Stimulated activated CD8-positive, alpha-beta memory T cell treated with anti-CD3 and anti-CD28 coated beads, Interleukin-15, amount 100 ng/mL, for 48 hours (primary cell): Measurements from ENCODE around the gene CLCN4.

Experiments
- DNase-seq, 2 donors: peaks; one replicate each; pipeline ENCODE4 v3.0.0-alpha.2; 2020; ENCODE audit warnings: low read depth in 2 of 2

CLCN4 gene

DNA sequence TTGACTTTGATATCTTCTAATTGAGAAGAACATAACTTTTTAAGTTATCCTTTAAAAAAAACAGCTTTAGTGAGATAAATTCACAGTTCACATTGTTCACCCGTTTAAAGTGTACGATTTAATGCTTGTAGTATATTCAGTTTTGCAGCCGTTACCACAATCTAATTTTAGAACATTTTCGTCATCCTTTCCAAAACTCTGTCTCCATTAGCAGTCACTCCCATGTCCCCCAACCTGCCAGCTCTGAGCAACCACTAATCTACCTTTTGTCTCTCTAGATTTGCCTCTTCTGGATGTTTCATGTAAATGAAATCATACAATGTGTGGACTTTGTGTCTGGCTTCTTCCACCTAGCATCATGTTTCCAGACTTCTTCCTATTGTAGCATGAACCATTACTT lies 38.6 kb downstream of the CLCN4 start:
- no peak for DNase-seq

- no peak for DNase-seq
These were observed 39.2 kb downstream of the CLCN4 start for GRCh38 chrX:10195947-10196346.

GRCh38 chrX:10197279-10198210 lies 40.8 kb downstream of the CLCN4 start:
- no peak for DNase-seq

GRCh38 chrX:10198254-10198653 lies 41.5 kb downstream of the CLCN4 start:
- DNase-seq = no peak

DNA sequence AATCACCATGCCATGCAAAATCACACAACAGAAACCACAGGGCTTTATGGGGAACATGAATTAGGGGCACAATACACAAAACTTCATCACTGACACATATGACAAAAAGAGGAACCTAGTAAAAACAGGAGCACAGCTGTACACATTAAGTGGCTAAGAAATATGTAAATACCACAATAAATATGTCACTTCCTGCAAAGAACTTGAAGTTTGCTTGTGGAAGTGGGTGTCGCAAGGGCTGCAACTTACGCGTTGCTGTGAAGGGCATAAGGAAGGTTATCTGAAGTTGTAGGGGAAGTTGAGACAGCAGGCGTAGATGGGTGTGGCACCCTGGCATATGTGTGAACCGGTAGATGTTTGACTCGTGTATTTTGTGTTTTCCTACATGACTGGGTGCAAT lies 42.4 kb downstream of the CLCN4 start:
- no peak for DNase-seq

GRCh38 chrX:10203617-10204016 lies 46.8 kb downstream of the CLCN4 start:
- no peak for DNase-seq

- DNase-seq = no peak
These were observed 49.5 kb downstream of the CLCN4 start for GRCh38 chrX:10206317-10206716.

DNA sequence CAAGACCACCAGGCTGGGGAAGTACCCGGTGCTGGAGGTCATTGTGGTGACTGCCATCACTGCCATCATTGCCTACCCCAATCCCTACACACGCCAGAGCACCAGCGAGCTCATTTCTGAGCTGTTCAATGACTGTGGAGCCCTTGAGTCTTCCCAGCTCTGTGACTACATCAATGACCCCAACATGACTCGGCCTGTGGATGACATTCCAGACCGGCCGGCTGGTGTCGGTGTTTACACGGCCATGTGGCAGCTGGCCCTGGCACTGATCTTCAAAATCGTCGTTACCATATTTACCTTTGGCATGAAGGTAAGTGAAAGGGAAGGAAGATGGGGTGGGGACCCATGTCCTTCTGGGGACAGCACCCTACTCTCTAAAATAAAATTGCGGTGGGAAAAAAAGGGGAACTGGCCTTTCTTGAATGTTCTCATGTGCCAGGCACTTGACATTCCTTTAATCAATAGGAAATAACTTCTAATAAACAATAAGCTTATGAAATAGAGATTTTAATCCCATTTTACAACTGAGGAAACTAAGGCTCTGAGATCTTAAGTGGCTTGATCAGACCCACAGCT lies 51.6 kb downstream of the CLCN4 start:
- DNase-seq = no peak

- no peak for DNase-seq
These were observed 52.2 kb downstream of the CLCN4 start for GRCh38 chrX:10208953-10209352.

DNA sequence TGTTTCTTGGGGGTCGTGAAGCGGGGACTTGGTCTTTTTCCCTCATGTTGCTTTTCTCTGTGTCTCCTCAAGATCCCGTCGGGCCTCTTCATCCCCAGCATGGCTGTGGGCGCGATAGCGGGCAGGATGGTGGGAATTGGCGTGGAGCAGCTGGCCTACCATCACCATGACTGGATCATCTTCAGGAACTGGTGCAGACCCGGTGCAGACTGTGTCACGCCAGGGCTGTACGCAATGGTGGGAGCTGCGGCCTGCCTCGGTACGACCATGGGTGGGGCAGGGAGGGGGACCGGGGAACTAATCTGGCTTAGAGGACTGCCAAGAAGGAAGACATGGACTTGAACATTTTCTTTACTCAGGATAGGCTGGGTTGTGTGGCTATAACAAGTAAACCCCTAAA lies 55.6 kb downstream of the CLCN4 start:
- no peak for DNase-seq

DNA sequence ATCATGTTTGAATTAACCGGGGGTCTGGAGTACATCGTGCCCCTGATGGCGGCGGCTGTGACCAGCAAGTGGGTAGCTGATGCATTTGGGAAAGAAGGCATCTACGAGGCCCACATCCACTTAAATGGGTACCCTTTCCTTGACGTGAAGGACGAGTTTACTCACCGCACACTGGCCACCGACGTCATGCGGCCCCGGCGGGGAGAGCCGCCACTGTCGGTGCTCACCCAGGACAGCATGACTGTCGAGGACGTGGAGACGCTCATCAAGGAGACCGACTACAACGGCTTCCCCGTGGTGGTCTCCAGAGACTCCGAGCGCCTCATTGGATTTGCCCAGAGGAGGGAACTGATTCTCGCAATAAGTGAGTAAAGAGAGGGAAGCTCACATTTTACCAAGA lies 56.9 kb downstream of the CLCN4 start:
- DNase-seq = no peak

DNA sequence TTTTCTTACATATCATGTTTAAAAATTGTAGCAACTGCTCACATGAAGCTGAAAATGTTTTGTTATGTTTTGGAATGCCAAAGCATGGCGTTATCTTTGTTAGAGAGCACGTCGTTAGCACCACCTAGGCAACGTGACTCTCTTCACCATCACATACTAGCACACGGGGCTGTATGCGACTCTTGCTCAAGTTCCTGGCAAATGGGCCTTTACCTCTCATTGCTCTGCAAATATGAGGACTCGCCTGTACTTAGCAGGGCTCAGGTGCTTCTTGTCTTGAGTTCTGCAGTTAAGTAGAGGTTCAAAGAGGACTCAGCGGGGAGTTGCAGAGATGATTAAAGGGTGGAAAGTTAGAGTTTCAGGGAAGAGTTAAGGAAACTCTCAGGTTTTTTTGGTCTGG lies 59.4 kb downstream of the CLCN4 start:
- no peak for DNase-seq

GRCh38 chrX:10217198-10217597 lies 60.4 kb downstream of the CLCN4 start:
- no peak for DNase-seq

- no peak for DNase-seq
These were observed 64.9 kb downstream of the CLCN4 start for GRCh38 chrX:10221651-10222050.

- DNase-seq = no peak
These were observed 66.5 kb downstream of the CLCN4 start for GRCh38 chrX:10223276-10223675.

- DNase-seq = no peak
These were observed 67.0 kb downstream of the CLCN4 start for GRCh38 chrX:10223781-10224180.

DNA sequence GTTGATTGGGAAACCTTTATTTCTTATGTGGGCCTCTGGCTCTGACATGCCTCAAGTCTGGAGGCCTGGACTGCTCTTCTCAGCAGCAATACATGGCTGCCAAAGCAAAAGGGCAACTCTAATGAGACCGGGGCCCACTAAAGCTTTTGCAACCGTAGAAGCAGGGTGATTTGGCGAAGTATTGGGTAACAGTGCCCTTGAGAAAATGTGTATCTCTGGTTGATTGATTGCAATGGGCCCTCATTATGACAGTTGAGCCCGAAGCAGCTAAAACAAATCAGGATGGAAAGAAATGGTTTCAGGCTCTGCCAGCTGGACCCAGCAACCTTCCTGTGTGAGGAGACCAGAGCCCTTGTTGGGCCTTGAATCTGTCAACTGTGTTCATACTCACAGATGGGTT lies 73.4 kb downstream of the CLCN4 start:
- no peak for DNase-seq

DNA sequence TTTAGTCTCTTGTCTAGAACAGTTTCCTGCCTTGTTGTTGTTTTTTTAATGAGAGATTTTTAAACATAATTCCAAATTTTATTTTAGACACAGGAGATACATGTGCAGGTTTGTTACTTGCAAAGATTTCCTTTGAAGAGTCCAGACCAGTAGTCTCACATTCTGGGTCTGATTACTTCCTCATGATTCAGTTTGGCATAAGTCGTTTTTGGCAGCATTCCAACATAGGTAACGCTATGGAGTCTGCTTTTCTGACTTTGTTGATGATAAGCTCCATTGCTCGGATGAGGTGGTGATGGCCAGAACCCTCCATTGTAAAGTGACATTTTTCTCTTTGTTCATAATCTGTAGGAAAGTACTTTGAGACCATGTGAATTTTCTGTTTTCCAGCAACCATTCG lies 74.7 kb downstream of the CLCN4 start:
- no peak for DNase-seq

DNA sequence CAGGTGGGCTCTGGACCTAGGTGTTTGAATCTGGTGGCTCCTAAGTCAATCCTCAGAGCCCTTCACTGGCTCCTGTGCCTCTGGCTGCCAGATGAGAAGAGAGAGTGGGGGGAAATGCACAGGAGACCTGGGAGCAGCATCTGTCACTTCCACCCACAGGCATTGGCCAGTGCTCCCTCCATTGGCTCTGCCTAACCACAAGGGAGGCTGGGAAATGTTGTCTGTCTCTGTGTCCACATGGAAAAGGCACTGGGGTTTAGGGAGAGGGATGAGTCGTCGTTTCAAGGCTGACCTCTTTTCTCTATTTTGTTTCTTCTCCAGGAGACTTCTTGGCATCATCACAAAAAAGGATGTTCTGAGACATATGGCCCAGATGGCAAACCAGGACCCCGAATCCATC lies 76.4 kb downstream of the CLCN4 start:
- DNase-seq = no peak

DNA sequence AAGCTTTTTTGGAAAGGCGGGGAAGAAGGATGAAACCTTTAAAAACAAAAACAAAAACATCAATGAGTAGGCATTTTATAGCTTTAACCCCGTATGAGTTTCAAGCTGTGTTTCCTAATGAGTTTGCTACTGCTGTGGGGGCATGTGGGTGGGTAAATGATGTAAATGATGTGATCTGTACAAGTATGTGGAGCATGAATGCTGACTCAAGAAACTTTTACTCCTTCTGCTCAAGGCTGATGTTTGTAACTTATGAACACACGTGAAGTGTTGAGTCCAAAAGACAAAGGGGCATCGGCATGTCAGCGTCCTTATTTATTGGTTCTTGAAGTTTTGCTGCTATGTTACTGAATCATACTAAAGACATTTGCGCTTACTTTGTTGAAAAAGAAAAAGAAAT lies 76.9 kb downstream of the CLCN4 start:
- DNase-seq = no peak

GRCh38 chrX:10235851-10236250 lies 79.1 kb downstream of the CLCN4 start:
- DNase-seq = no peak

- DNase-seq = no peak
These were observed 80.5 kb downstream of the CLCN4 start for GRCh38 chrX:10237241-10237640.

GRCh38 chrX:10239611-10240064 lies 82.9 kb downstream of the CLCN4 start:
- no peak for DNase-seq
